ENCODE data around the gene KLK1. TPM values are rescaled to one million over a fixed set of nuclear protein-coding genes. Genes with fewer than 3 reads are reported as not detected.
A peak's percentile ranks its signal among the peaks of the same experiment; 100 is the strongest.

Gene KLK1
- total and polyA plus RNA-seq, 12 donors = 0.39 to 0.85 (median 0.64) TPM; not detected in 4

GRCh38 chr19:50821248-50821612 lies 2.4 kb downstream of the KLK1 start:
- TF ChIP-seq, protein P1, sequence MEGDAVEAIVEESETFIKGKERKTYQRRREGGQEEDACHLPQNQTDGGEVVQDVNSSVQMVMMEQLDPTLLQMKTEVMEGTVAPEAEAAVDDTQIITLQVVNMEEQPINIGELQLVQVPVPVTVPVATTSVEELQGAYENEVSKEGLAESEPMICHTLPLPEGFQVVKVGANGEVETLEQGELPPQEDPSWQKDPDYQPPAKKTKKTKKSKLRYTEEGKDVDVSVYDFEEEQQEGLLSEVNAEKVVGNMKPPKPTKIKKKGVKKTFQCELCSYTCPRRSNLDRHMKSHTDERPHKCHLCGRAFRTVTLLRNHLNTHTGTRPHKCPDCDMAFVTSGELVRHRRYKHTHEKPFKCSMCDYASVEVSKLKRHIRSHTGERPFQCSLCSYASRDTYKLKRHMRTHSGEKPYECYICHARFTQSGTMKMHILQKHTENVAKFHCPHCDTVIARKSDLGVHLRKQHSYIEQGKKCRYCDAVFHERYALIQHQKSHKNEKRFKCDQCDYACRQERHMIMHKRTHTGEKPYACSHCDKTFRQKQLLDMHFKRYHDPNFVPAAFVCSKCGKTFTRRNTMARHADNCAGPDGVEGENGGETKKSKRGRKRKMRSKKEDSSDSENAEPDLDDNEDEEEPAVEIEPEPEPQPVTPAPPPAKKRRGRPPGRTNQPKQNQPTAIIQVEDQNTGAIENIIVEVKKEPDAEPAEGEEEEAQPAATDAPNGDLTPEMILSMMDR (IDR thresholded peaks at IDR 0.05) = no peak
- H3K27me3 ChIP-seq = peaks cover 15 to 89% (median 71%) of the 10 kb centered on the region in 7 donors
- DNase-seq (no peak), ATAC-seq (no peak)
- no peak overlapping the region for H3K27ac ChIP-seq
- intact Hi-C loops (cut with DNase I) = no loop called here
- H3K36me3 ChIP-seq = no peaks in the 10 kb centered on the region
- peak overlapping the region in 1 of 10 donors; percentile 5 for H3K4me3 ChIP-seq
- no peaks in the 10 kb centered on the region for H3K9me3 ChIP-seq
- peaks cover 0 to 13% (median 6%) of the 10 kb centered on the region in 9 donors for H3K4me1 ChIP-seq
- WGBS, 2 donors = 65 to 68% methylated on average over 4 of the region's 4 CpGs

DNA sequence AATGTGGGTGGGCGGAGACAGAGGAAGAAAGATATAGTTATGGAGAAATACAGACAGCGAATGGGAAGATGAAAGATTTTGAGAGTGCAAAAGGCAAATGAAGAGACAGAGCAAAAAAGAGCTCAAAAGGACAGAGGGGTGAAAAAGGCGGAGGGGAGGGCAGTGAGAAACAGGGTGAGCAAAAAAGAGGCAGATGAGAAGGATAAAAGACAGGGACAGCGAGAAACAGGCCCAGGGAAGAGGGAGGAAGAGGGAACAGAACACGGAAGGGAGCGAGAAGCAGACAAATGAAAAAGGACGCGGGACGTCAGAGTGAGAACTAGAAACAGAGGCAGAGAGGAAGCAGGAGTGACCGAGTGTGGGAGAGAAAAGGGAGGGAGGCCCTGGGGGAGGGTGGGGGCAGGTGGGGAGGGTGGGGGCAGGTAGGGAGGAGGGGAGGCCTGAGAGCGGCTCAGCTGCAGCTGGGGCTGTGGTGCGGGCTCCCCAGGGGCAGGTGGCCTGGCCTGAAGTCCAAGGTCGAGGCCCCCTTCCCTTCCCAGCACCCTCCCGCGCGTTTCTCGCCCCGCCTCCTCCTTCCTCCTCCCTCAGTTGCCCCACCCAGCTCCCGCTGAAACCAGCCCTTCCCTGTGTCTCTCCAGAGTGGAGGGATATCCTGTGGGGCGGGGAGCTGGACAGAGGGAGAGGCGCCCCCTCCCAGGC lies 2.9 kb downstream of the KLK1 start:
- Histone ChIP-seq H3K27ac (no peak overlapping the region), H3K36me3 (no peaks in the 10 kb centered on the region), H3K4me1 (peaks cover 0 to 13% (median 6%) of the 10 kb centered on the region in 9 donors), H3K9me3 (no peaks in the 10 kb centered on the region), H3K27me3 (peaks cover 15 to 91% (median 73%) of the 10 kb centered on the region in 7 donors), H3K4me3 (peak overlapping the region in 3 of 10 donors; percentile 5 to 15 (median 11))
- TF ChIP-seq, protein P1 (IDR thresholded peaks at IDR 0.05) = no peak
- WGBS, 2 donors = 5 to 6% methylated on average over 15 to 21 of the region's 21 CpGs
- ATAC-seq (peak in 5 of 8 donors; percentile 16 to 70 (median 48)), DNase-seq (peak in 1 of 2 donors; percentile 24)
- intact Hi-C loops (cut with DNase I) = no loop called here

DNA sequence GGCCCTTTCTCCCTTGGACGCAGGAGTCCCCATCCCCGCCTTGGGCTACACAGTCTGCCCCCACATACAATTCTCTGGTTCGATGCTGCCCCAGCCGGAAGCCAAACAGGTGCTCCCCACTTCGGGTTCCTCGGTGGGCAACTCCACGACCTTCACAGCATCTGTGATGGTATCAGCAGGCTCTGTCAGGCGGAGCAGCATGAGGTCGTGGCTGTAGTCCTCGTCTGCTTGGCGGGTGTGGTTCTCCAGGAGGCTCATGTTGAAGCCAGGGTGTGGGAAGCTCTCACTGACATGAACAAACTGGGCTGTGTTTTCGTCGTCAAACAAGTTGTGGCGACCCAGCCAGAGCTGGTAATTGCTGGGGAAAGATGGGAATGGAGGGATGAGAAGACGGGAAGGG lies 3.5 kb downstream of the KLK1 start:
- peaks cover 0 to 13% (median 6%) of the 10 kb centered on the region in 9 donors for H3K4me1 ChIP-seq
- H3K9me3 ChIP-seq = no peaks in the 10 kb centered on the region
- peaks cover 15 to 93% (median 77%) of the 10 kb centered on the region in 7 donors for H3K27me3 ChIP-seq
- ATAC-seq (no peak), DNase-seq (no peak)
- intact Hi-C loops (cut with DNase I) = no loop called here
- H3K4me3 ChIP-seq = no peak overlapping the region
- no peak overlapping the region for H3K27ac ChIP-seq
- WGBS, 2 donors = 14 to 16% methylated on average over 15 of the region's 15 CpGs
- no peaks in the 10 kb centered on the region for H3K36me3 ChIP-seq
- TF ChIP-seq, protein P1 (IDR thresholded peaks at IDR 0.05) = no peak

GRCh38 chr19:50819636-50820035 lies 4.0 kb downstream of the KLK1 start:
- H3K9me3 ChIP-seq = no peaks in the 10 kb centered on the region
- peaks cover 15 to 96% (median 78%) of the 10 kb centered on the region in 7 donors for H3K27me3 ChIP-seq
- DNase-seq = no peak
- no peaks in the 10 kb centered on the region for H3K36me3 ChIP-seq
- TF ChIP-seq, protein P1 (IDR thresholded peaks at IDR 0.05) = no peak
- WGBS, 2 donors = 40 to 44% methylated on average over 8 of the region's 8 CpGs
- no peak overlapping the region for H3K27ac ChIP-seq
- no peak for ATAC-seq
- intact Hi-C loops (cut with DNase I) = no loop called here
- H3K4me1 ChIP-seq = peaks cover 0 to 13% (median 6%) of the 10 kb centered on the region in 9 donors
- H3K4me3 ChIP-seq = no peak overlapping the region
